ENCODE data around the gene CRHR1.

The CRHR1 gene

GRCh38 chr17:45820052-45820780, 36.1 kb downstream of the CRHR1 start:
- peaks cover 17% of the 10 kb centered on the region for H3K27me3 Mint-ChIP-seq
- ATAC-seq (no peak), DNase-seq (no peak)
- H3K9me3 Mint-ChIP-seq: no peaks in the 10 kb centered on the region
- no peaks in the 10 kb centered on the region for H3K4me1 Mint-ChIP-seq
- H3K4me3 Mint-ChIP-seq: no peak overlapping the region
- H3K27ac Mint-ChIP-seq: no peak overlapping the region

GRCh38 chr17:45821147-45821546, 37.0 kb downstream of the CRHR1 start:
- no peak for DNase-seq
- H3K4me3 Mint-ChIP-seq: no peak overlapping the region
- H3K9me3 Mint-ChIP-seq: no peaks in the 10 kb centered on the region
- H3K4me1 Mint-ChIP-seq: no peaks in the 10 kb centered on the region
- no peak overlapping the region for H3K27ac Mint-ChIP-seq
- ATAC-seq: no peak
- peaks cover 17% of the 10 kb centered on the region for H3K27me3 Mint-ChIP-seq

- Mint-ChIP-seq H3K4me1 (no peaks in the 10 kb centered on the region), H3K9me3 (no peaks in the 10 kb centered on the region), H3K27ac (no peak overlapping the region), H3K4me3 (peak overlapping the region in 1 of 2 donors; percentile 52), H3K27me3 (peaks cover 17% of the 10 kb centered on the region)
- no peak for DNase-seq
- no peak for ATAC-seq
Measured at GRCh38 chr17:45823598-45823997, 39.5 kb downstream of the CRHR1 start.

GRCh38 chr17:45824475-45824874, 40.4 kb downstream of the CRHR1 start:
- Mint-ChIP-seq H3K4me1 (no peaks in the 10 kb centered on the region), H3K27ac (no peak overlapping the region), H3K4me3 (no peak overlapping the region), H3K27me3 (peaks cover 16% of the 10 kb centered on the region), H3K9me3 (no peaks in the 10 kb centered on the region)
- ATAC-seq (no peak), DNase-seq (no peak)

- Mint-ChIP-seq H3K27me3 (peaks cover 10% of the 10 kb centered on the region), H3K4me1 (no peaks in the 10 kb centered on the region), H3K27ac (no peak overlapping the region), H3K9me3 (no peaks in the 10 kb centered on the region), H3K4me3 (no peak overlapping the region)
- DNase-seq (no peak), ATAC-seq (no peak)
Measured at GRCh38 chr17:45824901-45825492, 40.9 kb downstream of the CRHR1 start.

- Mint-ChIP-seq H3K27ac (no peak overlapping the region), H3K27me3 (peaks cover 3% of the 10 kb centered on the region), H3K9me3 (no peaks in the 10 kb centered on the region), H3K4me1 (no peaks in the 10 kb centered on the region), H3K4me3 (no peak overlapping the region)
- ATAC-seq (no peak), DNase-seq (no peak)
Measured at GRCh38 chr17:45825792-45826191, 41.7 kb downstream of the CRHR1 start.

- Mint-ChIP-seq H3K4me3 (no peak overlapping the region), H3K9me3 (no peaks in the 10 kb centered on the region), H3K27ac (peak overlapping the region in 1 of 2 donors; percentile 8), H3K4me1 (no peaks in the 10 kb centered on the region), H3K27me3 (no peaks in the 10 kb centered on the region)
- DNase-seq: no peak
- ATAC-seq: no peak
Measured at GRCh38 chr17:45826919-45827588, 42.9 kb downstream of the CRHR1 start.

GRCh38 chr17:45828171-45828570, 44.1 kb downstream of the CRHR1 start:
- H3K4me3 Mint-ChIP-seq: no peak overlapping the region
- H3K9me3 Mint-ChIP-seq: no peaks in the 10 kb centered on the region
- H3K4me1 Mint-ChIP-seq: no peaks in the 10 kb centered on the region
- H3K27me3 Mint-ChIP-seq: no peaks in the 10 kb centered on the region
- DNase-seq (no peak), ATAC-seq (no peak)
- H3K27ac Mint-ChIP-seq: no peak overlapping the region

GRCh38 chr17:45828582-45829133, 44.5 kb downstream of the CRHR1 start:
- ATAC-seq (no peak), DNase-seq (no peak)
- Mint-ChIP-seq H3K9me3 (no peaks in the 10 kb centered on the region), H3K4me1 (no peaks in the 10 kb centered on the region), H3K27me3 (no peaks in the 10 kb centered on the region), H3K4me3 (no peak overlapping the region), H3K27ac (no peak overlapping the region)

GRCh38 chr17:45833920-45834319, 49.8 kb downstream of the CRHR1 start:
- peaks cover 8% of the 10 kb centered on the region for H3K27me3 Mint-ChIP-seq
- H3K4me1 Mint-ChIP-seq: no peaks in the 10 kb centered on the region
- no peak overlapping the region for H3K27ac Mint-ChIP-seq
- ATAC-seq (no peak), DNase-seq (no peak)
- no peak overlapping the region for H3K4me3 Mint-ChIP-seq
- no peaks in the 10 kb centered on the region for H3K9me3 Mint-ChIP-seq

GRCh38 chr17:45834471-45835396, 50.6 kb downstream of the CRHR1 start:
- H3K27ac Mint-ChIP-seq: peak overlapping the region in 1 of 2 donors; percentile 67
- no peak overlapping the region for H3K4me3 Mint-ChIP-seq
- H3K27me3 Mint-ChIP-seq: peaks cover 8% of the 10 kb centered on the region
- no peaks in the 10 kb centered on the region for H3K4me1 Mint-ChIP-seq
- H3K9me3 Mint-ChIP-seq: no peaks in the 10 kb centered on the region
- DNase-seq: no peak
- ATAC-seq: no peak

GRCh38 chr17:45835481-45835880, 51.4 kb downstream of the CRHR1 start:
- H3K4me1 Mint-ChIP-seq: no peaks in the 10 kb centered on the region
- peaks cover 8% of the 10 kb centered on the region for H3K27me3 Mint-ChIP-seq
- H3K9me3 Mint-ChIP-seq: no peaks in the 10 kb centered on the region
- DNase-seq: no peak
- peak overlapping the region in 1 of 2 donors; percentile 48 for H3K27ac Mint-ChIP-seq
- no peak overlapping the region for H3K4me3 Mint-ChIP-seq
- no peak for ATAC-seq

- ATAC-seq: no peak
- H3K27me3 Mint-ChIP-seq: peaks cover 8% of the 10 kb centered on the region
- no peak overlapping the region for H3K27ac Mint-ChIP-seq
- no peak overlapping the region for H3K4me3 Mint-ChIP-seq
- no peaks in the 10 kb centered on the region for H3K4me1 Mint-ChIP-seq
- DNase-seq: no peak
- no peaks in the 10 kb centered on the region for H3K9me3 Mint-ChIP-seq
Measured at GRCh38 chr17:45836047-45837044, 52.2 kb downstream of the CRHR1 start.

- no peaks in the 10 kb centered on the region for H3K4me1 Mint-ChIP-seq
- no peaks in the 10 kb centered on the region for H3K9me3 Mint-ChIP-seq
- H3K27ac Mint-ChIP-seq: no peak overlapping the region
- no peak for DNase-seq
- no peak overlapping the region for H3K4me3 Mint-ChIP-seq
- peaks cover 8% of the 10 kb centered on the region for H3K27me3 Mint-ChIP-seq
- no peak for ATAC-seq
Measured at GRCh38 chr17:45837187-45837586, 53.1 kb downstream of the CRHR1 start.
